Measurements from ENCODE around the gene BLOC1S5.

Gene BLOC1S5
- 13.3 to 32.4 (median 18.0) reads per million in 3 experiments for total RNA-seq

- peak; percentile 97 for DNase-seq
Measured at GRCh38 chr6:8063761-8064637, at the start of gene BLOC1S5. Gene BLOC1S5, minus strand, starts transcription at chr6:8064389. Its CDS starts 13 bp downstream, at chr6:8064376.

GRCh38 chr6:8113131-8113654, 49.0 kb upstream of the BLOC1S5 start:
- DNase-seq, result no peak

GRCh38 chr6:8110725-8111124, 46.5 kb upstream of the BLOC1S5 start:
- no peak for DNase-seq

GRCh38 chr6:8110117-8110721, 46.0 kb upstream of the BLOC1S5 start:
- no peak for DNase-seq

- no peak for DNase-seq
Measured at GRCh38 chr6:8108759-8109539, 44.8 kb upstream of the BLOC1S5 start.

- DNase-seq, result no peak
Measured at GRCh38 chr6:8108031-8108660, 44.0 kb upstream of the BLOC1S5 start.

GRCh38 chr6:8105791-8106190, 41.6 kb upstream of the BLOC1S5 start:
- DNase-seq, result no peak

GRCh38 chr6:8103726-8104125, 39.5 kb upstream of the BLOC1S5 start:
- DNase-seq, result no peak

- peak; percentile 92 for DNase-seq
Measured at GRCh38 chr6:8102122-8102958, 38.2 kb upstream of the BLOC1S5 start, which contains the start of gene EEF1E1. Gene EEF1E1, minus strand, starts transcription at chr6:8102548. Its CDS starts 27 bp downstream, at chr6:8102521.

- DNase-seq, result no peak
Measured at GRCh38 chr6:8100159-8100854, 36.1 kb upstream of the BLOC1S5 start.

GRCh38 chr6:8090650-8091049, 26.5 kb upstream of the BLOC1S5 start:
- DNase-seq, result no peak

- no peak for DNase-seq
Measured at GRCh38 chr6:8088886-8089285, 24.7 kb upstream of the BLOC1S5 start.

- DNase-seq, result no peak
Measured at GRCh38 chr6:8087870-8088754, 23.9 kb upstream of the BLOC1S5 start.

- DNase-seq, result no peak
Measured at GRCh38 chr6:8086755-8087306, 22.6 kb upstream of the BLOC1S5 start.

- DNase-seq, result no peak
Measured at GRCh38 chr6:8085053-8085511, 20.9 kb upstream of the BLOC1S5 start.

- no peak for DNase-seq
Measured at GRCh38 chr6:8084586-8084985, 20.4 kb upstream of the BLOC1S5 start.

- no peak for DNase-seq
Measured at GRCh38 chr6:8082954-8083858, 19.0 kb upstream of the BLOC1S5 start.

GRCh38 chr6:8082572-8082953, 18.4 kb upstream of the BLOC1S5 start:
- no peak for DNase-seq

All from central memory CD4-positive, alpha-beta T cell (primary cell).